HCT116 (cell line): ENCODE data around the gene VIPR1.

Source experiments
- CEBPB ChIP-seq: IDR thresholded peaks from 2 replicates; pipeline ENCODE4 v1.6.1; 2012; ENCODE audit warnings: low read depth
- EZH2phosphoT487 ChIP-seq: fragments of 200-600 bp; IDR thresholded peaks from 2 replicates; pipeline ENCODE4 v1.6.1; 2018; ENCODE audit warnings: antibody characterized with exemption, borderline replicate concordance
- POLR2A ChIP-seq: IDR thresholded peaks from 2 replicates; pipeline ENCODE4 v1.7.0; 2011; ENCODE audit warnings: borderline replicate concordance; ENCODE audit not compliant: insufficient read depth, insufficient read length; ENCODE audit errors: extremely low read depth
- POLR2AphosphoS5 ChIP-seq: IDR thresholded peaks from 2 replicates; pipeline ENCODE4 v1.6.1; 2011; ENCODE audit warnings: mild to moderate bottlenecking, low read depth, low read length, moderate library complexity
- SIN3A ChIP-seq: IDR thresholded peaks from 2 replicates; pipeline ENCODE4 v1.6.1; 2012; ENCODE audit warnings: low read depth
- SRF ChIP-seq: IDR thresholded peaks from 2 replicates; pipeline ENCODE4 v1.6.1; 2012; ENCODE audit warnings: low read depth
- TF ChIP-seq, protein P1 (sequence below), 3 experiments: fragments of 200-600 bp in 1 of 3; sonication (generic) in 1 of 3; IDR thresholded peaks in 2 of 3; conservative IDR thresholded peaks in 1 of 3; 2 replicates each; pipeline ENCODE4 v1.5.1; 2012 to 2017; ENCODE audit warnings: low read depth in 2 of 3, low read length in 2 of 3, antibody characterized with exemption in 1 of 3, borderline replicate concordance in 1 of 3, control low read depth in 1 of 3, mild to moderate bottlenecking in 1 of 3, mixed read lengths in 1 of 3, mixed run types in 1 of 3, moderate library complexity in 1 of 3; ENCODE audit not compliant: insufficient read depth in 1 of 3
- TF ChIP-seq, protein P2 (sequence below): IDR thresholded peaks from 2 replicates; pipeline ENCODE4 v1.6.1; 2012; ENCODE audit warnings: low read depth

DNA sequence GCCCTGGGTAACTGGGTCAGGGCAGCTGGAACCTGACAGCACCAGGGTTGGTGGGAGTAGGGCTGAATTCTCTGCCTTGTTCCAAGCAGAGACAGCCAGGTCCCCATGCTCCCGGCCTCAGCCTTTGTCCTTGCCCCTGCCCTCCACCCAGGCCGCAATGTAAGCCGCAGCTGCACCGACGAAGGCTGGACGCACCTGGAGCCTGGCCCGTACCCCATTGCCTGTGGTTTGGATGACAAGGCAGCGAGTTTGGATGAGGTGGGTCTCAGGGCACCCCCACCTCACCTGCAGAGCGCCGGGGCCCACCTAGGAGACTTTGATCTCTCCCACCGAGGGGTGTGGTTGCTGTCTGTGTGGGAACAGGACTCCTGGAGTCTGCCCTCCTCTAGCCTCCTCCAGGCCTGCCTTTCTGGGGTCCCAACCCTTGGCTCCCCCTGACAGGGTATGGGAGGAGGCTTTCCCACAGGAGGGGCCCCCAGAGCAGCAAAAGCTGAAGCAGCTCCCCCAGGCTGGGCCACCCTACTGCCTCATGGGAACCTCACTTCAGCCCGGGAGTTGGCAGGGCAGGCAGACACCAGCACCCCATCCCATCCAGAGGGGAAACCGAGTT lies 23.4 kb downstream of the VIPR1 start:
- TF ChIP-seq, protein P1, sequence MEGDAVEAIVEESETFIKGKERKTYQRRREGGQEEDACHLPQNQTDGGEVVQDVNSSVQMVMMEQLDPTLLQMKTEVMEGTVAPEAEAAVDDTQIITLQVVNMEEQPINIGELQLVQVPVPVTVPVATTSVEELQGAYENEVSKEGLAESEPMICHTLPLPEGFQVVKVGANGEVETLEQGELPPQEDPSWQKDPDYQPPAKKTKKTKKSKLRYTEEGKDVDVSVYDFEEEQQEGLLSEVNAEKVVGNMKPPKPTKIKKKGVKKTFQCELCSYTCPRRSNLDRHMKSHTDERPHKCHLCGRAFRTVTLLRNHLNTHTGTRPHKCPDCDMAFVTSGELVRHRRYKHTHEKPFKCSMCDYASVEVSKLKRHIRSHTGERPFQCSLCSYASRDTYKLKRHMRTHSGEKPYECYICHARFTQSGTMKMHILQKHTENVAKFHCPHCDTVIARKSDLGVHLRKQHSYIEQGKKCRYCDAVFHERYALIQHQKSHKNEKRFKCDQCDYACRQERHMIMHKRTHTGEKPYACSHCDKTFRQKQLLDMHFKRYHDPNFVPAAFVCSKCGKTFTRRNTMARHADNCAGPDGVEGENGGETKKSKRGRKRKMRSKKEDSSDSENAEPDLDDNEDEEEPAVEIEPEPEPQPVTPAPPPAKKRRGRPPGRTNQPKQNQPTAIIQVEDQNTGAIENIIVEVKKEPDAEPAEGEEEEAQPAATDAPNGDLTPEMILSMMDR (IDR thresholded peaks at IDR 0.05 in 2 of 3, conservative IDR thresholded peaks at IDR 0.05 in 1 of 3; ENCODE audit: borderline replicate concordance in 1 of 3, insufficient read depth in 1 of 3, low read depth in 2 of 3, low read length in 2 of 3) = no peak
- TF ChIP-seq POLR2A (no peak), POLR2AphosphoS5 (no peak), SIN3A (no peak), CEBPB (no peak), SRF (no peak), EZH2phosphoT487 (no peak)
- TF ChIP-seq, protein P2, sequence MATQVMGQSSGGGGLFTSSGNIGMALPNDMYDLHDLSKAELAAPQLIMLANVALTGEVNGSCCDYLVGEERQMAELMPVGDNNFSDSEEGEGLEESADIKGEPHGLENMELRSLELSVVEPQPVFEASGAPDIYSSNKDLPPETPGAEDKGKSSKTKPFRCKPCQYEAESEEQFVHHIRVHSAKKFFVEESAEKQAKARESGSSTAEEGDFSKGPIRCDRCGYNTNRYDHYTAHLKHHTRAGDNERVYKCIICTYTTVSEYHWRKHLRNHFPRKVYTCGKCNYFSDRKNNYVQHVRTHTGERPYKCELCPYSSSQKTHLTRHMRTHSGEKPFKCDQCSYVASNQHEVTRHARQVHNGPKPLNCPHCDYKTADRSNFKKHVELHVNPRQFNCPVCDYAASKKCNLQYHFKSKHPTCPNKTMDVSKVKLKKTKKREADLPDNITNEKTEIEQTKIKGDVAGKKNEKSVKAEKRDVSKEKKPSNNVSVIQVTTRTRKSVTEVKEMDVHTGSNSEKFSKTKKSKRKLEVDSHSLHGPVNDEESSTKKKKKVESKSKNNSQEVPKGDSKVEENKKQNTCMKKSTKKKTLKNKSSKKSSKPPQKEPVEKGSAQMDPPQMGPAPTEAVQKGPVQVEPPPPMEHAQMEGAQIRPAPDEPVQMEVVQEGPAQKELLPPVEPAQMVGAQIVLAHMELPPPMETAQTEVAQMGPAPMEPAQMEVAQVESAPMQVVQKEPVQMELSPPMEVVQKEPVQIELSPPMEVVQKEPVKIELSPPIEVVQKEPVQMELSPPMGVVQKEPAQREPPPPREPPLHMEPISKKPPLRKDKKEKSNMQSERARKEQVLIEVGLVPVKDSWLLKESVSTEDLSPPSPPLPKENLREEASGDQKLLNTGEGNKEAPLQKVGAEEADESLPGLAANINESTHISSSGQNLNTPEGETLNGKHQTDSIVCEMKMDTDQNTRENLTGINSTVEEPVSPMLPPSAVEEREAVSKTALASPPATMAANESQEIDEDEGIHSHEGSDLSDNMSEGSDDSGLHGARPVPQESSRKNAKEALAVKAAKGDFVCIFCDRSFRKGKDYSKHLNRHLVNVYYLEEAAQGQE = no peak
